ENCODE measurements around the gene KCNMA1. TPM values are rescaled to one million over a fixed set of nuclear protein-coding genes. Genes with fewer than 3 reads are reported as not detected.

The KCNMA1 gene
- total RNA-seq, 4 donors from 2014 or later, result 10.1 to 32.6 (median 20.1) TPM

DNA sequence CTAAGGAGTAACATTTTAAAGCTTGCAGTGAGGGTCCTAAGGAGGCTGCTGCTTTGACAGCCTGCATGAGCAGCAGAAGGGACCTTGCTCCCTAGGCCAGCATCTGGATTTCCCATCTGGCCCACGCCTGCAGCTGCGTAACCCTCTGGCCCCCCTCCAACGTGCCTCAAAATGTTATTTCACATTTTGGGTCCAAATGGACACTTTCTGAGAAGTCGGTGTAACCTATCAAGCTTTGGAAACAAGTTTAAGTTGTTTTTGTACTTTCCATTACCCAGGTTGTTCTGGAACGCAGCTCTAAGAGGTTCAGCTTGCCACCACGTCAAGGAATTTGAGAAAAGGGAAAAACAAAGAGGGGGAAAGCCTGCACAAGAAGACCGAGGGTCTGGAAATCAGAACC, 338.3 kb downstream of the KCNMA1 start:
- TF ChIP-seq, protein P1, sequence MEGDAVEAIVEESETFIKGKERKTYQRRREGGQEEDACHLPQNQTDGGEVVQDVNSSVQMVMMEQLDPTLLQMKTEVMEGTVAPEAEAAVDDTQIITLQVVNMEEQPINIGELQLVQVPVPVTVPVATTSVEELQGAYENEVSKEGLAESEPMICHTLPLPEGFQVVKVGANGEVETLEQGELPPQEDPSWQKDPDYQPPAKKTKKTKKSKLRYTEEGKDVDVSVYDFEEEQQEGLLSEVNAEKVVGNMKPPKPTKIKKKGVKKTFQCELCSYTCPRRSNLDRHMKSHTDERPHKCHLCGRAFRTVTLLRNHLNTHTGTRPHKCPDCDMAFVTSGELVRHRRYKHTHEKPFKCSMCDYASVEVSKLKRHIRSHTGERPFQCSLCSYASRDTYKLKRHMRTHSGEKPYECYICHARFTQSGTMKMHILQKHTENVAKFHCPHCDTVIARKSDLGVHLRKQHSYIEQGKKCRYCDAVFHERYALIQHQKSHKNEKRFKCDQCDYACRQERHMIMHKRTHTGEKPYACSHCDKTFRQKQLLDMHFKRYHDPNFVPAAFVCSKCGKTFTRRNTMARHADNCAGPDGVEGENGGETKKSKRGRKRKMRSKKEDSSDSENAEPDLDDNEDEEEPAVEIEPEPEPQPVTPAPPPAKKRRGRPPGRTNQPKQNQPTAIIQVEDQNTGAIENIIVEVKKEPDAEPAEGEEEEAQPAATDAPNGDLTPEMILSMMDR (IDR thresholded peaks at IDR 0.05), result no peak
- DNase-seq (ENCODE audit: low spot score) (no peak), ATAC-seq (ENCODE audit: low FRiP score) (no peak)

DNA sequence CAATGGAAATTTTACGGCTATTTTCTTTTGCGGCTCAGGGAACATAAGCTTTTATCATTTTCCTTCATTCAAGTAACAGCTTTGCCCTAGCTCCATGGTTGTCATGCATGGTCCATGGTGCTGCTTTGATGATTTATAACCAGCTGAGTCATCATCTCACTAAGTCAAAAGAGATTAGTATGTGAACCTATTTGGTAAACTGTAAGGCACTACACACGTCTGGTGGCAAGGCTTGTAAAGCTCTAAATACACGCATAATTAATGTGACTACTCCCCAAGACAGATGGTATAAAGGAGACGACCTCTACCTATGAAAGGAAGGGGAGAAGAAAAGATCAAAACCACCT, 340.2 kb downstream of the KCNMA1 start:
- TF ChIP-seq, protein P1 (IDR thresholded peaks at IDR 0.05), result no peak
- DNase-seq (ENCODE audit: low spot score) (no peak), ATAC-seq (ENCODE audit: low FRiP score) (peak; percentile 26)

DNA sequence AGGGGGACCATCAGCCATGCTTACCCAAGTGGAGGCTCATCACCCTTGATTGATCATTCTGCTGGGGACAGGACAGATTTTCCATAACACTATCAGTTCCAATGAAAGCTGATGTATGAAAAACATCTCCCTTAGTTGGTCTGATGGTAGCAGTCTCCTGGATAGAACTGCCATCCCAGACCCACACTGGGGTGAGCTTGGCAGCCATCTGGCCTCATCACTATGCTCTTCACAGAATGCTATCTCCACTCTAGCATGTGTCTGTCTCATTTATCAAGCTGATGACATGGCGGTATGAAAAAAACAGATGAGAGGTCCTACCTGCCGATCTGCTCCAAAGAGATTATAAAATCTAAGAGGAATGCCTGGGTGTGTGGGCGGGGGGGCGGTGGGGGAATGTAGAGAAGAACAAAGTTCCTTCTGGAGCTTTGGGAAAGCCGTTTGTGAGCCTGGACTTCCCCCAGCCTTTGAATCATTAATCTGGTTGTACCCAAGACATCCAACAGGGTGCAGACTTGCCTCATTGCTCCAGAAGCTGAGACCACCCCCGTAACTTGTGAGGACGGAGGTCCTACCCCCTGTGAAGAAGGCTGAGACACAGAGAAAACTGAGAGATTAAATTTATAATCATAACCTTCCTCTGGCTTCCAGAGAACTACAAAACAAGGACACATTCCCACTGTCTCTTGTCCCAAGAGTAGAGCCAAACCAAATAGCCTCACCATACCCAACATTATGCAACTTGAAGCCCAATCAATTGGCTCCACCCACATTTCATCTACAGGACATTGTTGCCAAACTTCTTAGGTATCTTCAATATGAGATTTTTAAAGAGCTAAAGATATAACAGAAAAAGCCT, 340.8 kb downstream of the KCNMA1 start:
- DNase-seq (ENCODE audit: low spot score), result no peak
- TF ChIP-seq, protein P1 (IDR thresholded peaks at IDR 0.05), result no peak
- no peak for ATAC-seq (ENCODE audit: low FRiP score)

DNA sequence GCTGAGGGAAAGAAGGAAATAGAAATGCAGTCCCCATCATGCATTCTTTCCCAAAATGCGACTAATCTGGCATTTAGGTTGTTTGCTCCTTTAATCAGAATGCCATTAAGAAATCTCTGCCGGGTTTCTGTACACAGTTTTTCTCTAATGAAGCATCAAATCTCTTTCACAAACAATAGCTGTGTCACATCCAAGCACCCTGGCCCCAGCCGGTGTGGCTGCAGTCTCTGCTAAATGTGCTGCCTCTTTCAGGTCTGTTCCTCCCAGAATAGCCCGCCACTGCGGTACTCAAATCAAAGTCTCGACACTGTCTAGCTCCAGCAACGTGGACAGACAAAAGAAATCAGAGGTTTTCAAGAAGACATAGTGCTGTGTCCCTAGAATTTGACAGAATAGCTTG, 343.8 kb downstream of the KCNMA1 start:
- ATAC-seq (ENCODE audit: low FRiP score), result no peak
- TF ChIP-seq, protein P1 (IDR thresholded peaks at IDR 0.05), result no peak
- DNase-seq (ENCODE audit: low spot score), result no peak

DNA sequence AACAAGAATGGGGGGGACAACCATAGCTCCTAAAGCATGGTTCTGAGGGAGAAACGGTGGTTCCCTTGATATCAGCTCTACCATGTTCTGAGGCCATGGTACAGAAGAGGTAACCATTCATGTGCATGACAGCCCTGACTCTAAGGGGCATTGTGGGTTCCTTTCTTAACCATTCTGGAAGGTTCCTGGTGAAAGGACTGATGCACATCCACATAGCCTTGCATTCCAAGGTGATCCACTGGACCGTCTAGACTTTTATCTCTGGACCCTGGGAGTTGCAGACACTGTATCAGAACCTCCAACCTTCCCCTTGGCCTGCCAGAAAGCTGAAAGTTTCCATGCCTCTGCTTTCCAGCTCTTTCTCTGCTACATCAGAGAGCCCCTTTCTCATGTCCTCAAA, 344.3 kb downstream of the KCNMA1 start:
- no peak for ATAC-seq (ENCODE audit: low FRiP score)
- DNase-seq (ENCODE audit: low spot score), result no peak
- TF ChIP-seq, protein P1 (IDR thresholded peaks at IDR 0.05), result no peak

DNA sequence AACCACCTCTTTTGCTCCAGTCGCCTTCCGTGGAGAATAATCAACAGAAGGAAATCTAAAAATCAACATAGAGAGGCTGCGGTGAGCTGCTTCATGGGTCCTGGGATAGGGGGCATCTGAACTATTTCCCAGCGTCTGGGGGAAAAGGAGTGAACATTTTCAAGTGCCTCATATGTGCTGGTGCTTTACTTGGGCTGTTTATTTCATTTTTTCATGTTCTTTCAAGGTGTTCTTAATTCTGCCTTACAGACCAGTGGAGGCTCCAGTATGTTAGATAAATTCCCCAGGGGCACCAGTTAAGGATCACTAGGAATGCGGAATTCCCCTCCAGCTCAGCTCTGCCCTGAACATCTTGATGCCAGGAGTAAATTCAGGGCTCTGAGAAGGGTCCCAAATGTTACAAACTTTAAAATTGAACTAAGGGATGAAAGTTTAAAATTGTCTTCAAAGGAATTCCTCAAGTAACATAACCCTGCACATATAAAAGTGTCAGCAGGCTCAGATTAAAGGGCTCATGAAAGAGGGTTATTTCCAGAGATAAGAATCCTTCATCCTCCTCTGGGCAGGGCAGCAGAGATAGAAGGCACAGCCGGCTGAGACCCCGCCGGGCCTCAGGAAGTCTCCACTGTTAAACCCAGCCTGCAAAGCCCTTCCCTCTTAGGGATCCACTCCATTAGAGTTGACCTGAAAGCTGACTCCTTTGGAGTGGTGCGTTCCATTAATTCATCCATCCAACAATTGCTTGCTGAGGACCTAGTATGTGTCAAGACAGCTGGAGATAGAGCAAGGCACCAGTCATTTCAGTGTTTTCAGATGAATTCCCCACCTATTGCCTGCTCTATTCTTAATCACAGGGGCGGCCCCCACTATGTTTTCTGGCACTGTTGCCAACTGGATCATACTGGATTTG, 345.8 kb downstream of the KCNMA1 start:
- no peak for DNase-seq (ENCODE audit: low spot score)
- TF ChIP-seq, protein P1 (IDR thresholded peaks at IDR 0.05), result no peak
- ATAC-seq (ENCODE audit: low FRiP score), result no peak
